ENCODE results near the gene HSPB7. TPM values are rescaled to one million over a fixed set of nuclear protein-coding genes. Genes with fewer than 3 reads are reported as not detected.
"Not testable (repeated sequence)": the region's sequence is repeated elsewhere in the genome, so short reads cannot be mapped to it uniquely, and the experiment has no call there.

The HSPB7 gene
- 7.1 and 7.9 TPM in 2 replicates for total RNA-seq (2014; rRNA removed; shearing (Covaris generic))

DNA sequence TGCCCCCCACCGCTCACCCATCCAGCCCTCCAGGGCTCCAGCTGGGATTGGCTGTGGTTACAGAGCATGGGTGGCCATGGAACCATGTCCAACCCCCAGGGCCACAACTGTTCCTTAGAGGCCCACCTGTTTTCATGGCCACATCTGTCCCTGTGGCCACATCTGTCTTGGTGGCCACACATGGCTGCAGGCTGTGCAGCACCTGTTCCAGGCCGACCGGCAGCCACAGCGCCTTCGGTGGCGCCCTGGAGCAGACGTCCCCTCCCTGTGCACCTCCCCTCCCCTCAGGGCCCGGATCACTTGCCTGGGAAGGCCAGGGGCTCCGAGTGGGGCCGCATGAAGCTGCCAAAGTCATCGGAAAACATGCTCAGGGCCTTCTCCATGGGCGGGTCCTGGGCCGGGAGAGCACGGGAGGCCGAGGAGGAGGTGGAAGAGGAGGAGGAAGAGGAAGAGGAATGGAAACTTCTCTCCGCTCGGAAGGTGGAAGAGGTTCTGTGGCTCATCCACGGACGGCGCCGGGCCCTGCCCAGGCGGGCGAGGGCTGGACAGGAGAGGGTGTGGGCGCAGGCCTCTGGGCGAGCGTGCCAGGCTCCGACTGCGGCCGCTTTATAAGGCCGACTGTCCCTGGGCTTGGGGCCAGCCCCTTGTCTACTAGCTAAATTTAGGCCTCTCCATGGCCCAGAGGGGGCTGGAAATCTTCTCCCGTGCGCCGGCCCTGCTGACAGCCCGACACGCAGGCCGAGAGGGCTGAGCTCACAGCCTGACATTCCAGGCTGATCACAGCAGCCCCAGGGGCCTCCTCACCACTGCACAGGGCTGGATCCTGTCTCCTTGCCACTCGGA lies at the start of gene HSPB7:
HSPB7 (minus strand) TSS at position 583 of the 843 bp plus-strand sequence; CDS start at position 503, 80 bp downstream.
- peak; percentile 93 for DNase-seq (ENCODE audit: low read depth)

GRCh38 chr1:16067127-16067768 lies 49.4 kb upstream of the HSPB7 start:
- no peak for DNase-seq (ENCODE audit: low read depth)

GRCh38 chr1:16066245-16066644 lies 48.4 kb upstream of the HSPB7 start:
- DNase-seq (ENCODE audit: low read depth): no peak

DNA sequence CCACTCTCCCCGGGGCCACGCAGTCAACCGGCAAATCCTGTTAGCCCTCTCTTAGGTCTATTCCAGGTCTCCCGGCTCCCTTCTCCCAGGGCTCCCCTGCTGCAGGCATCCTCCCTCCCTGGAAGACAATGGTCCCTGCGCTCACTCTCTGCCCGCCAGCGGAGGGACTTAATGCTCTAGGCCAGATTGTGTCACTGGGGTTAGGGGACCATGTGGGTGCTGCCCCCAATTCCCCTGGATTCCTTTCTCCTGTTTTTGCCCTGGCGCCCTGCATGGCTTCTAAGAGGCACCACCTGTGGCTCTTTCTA lies 47.4 kb upstream of the HSPB7 start:
- DNase-seq (ENCODE audit: low read depth): no peak

GRCh38 chr1:16064536-16065268 lies 46.9 kb upstream of the HSPB7 start:
- no peak for DNase-seq (ENCODE audit: low read depth)

DNA sequence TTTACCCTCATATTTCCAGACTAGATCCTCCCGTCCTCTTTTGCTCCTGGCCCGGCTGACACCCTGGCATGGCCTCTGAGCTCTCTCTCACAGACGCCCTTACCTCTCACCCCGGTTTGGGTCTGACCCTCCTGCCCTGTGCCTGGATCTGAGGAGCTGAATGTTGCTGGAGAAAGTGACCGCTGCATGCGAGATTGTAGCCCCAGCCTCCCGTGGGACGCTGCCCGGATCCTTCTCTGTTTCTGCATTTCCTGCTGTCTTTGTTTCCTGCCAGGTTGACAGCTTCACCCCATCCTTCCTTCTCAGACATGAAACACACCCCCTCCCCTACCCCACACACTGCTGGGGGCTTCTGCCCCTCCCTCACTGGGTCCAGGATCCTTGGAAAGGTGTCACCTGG lies 46.1 kb upstream of the HSPB7 start:
- no peak for DNase-seq (ENCODE audit: low read depth)

- no peak for DNase-seq (ENCODE audit: low read depth)
Observed at GRCh38 chr1:16063226-16063829, 45.5 kb upstream of the HSPB7 start.

- not testable (repeated sequence) for DNase-seq (ENCODE audit: low read depth)
Observed at GRCh38 chr1:16062687-16063075, 44.8 kb upstream of the HSPB7 start.

DNA sequence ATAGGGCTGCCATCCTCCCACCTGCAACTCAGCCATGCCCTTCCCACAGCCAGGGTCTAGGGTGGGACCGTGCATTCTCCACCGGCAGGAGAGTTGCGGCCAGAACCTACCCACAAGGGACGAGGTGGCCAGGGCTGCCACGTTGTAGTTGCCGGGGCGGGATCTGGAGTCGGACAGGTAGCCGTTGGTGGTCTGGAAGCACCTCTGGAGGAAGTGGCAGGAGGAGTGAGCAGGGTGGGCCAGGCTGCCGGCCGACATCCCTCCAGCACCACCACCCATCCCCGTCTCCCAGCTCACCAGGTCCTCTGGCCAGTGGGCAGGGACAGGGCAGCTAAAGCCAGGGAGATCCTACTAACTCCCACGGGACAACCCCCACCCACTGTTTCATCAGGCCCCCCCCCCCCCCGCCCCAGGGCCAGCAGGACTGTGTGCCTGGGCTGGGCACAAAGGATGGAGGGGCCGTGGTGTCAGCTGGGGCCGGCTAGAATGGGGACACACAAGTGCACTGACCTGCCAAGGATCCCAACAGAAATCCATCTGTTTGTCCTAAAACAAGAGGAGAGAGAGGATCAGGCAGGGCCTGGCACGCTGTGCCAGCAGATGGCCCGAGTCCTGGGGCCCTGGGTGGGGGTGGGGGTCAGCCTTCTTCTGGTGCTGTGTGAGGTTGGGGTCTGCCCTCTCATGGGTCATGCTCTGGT lies 44.3 kb upstream of the HSPB7 start:
- DNase-seq (ENCODE audit: low read depth): not testable (repeated sequence)

- DNase-seq (ENCODE audit: low read depth): no peak
Observed at GRCh38 chr1:16061266-16061665, 43.4 kb upstream of the HSPB7 start.

DNA sequence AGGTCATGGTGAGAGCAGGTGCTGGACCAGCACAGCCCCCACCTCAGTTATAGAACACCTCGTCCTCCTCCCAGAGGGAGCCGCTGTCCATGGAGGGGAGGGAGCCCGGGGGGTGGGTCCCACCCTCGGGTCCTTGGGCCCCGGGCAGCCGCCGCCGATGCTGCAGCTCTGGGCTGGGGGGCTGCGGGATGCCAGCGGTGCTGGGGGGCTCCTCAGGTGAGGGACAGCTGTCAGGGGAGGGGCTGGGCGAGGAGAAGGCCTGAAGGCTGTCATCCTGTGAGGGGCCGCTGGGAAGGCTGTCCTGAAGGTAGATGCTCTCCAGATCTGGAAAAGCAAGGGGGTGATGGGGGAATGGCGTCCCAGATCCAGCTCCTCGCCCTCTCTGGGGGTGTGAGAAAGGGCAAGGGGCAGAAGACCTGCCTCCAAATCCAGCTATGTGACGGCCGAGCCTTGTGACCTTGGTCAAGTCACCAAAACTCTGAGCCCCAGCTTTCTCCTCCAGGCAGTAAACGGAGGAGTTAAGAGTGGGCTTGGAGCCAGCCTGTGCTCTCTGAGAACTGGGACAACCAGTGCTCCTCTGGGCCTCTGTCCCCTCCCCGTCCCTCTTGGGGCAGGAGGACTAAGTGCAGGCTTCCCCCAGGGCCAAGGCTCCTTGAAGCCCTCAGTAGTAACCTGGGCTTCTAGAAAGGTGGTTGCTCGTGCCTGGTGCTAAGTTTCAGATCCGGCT lies 40.7 kb upstream of the HSPB7 start:
- not testable (repeated sequence) for DNase-seq (ENCODE audit: low read depth)

GRCh38 chr1:16057314-16057915 lies 39.6 kb upstream of the HSPB7 start:
- DNase-seq (ENCODE audit: low read depth): not testable (repeated sequence)

DNA sequence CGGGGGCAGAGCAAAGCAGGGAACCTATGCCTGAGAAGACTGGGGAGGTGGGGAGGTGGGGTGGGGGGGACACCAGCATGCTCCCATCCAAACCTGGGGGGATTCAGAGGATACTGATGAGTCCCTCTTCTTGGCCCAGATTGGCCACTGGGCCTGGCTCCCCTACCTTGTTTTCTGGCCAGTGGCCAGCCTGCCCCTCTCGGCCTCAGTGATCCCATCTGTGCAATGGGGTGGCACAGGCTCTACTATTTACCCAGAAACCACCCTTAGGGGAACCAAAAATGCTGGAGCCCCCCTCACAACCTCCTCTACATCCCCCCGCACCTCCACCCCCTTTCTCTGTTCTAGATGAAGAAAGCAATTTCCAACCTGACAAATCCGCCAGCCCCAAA lies 38.7 kb upstream of the HSPB7 start:
- DNase-seq (ENCODE audit: low read depth): not testable (repeated sequence)

- peak; percentile 62 for DNase-seq (ENCODE audit: low read depth)
Observed at GRCh38 chr1:16055613-16056520, 38.0 kb upstream of the HSPB7 start.

DNA sequence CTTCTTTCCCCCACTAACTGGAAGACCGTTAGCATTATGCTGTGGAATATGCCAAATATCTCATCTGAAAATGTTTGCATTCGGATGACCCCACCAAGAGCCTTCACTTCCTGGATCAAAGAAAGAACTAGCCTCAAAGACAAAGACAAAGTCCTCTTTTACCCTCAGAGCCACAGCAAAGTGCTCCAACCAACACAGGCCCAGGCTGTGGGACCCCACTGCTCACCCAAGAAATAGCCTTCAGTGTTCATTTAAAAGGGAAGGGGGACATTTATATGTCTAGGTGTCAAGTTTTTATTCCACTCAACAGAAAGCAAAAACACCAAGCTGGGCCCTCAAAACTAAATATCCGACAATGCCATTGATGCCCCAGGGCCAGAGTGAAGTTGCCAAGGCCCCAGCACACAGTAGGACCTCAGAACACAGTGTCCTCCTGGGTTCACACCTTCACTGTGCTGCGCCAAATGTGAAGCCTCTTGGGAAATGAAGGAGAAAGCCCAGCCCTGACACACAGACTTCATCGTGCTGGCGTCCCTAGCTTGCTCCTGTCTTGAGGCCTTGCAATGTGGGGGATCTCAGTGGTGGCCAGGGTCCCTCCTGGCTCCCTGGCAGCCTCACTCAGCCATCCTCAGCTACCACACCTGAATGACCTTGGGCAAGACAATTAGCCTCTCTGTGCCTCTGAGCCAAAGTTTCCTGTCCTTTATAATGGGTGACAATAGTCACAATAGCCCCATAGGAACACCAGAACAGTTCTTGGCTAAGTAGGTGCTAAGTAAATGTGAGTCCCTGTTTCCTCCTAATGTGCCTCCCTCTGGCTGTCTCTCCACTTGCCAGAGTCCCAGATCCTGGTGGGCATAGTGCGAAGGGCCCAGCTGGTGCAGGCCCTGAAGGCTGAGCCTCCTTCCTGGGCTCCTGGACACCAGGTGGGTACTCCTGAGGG lies 37.0 kb upstream of the HSPB7 start:
- DNase-seq (ENCODE audit: low read depth): no peak

GRCh38 chr1:16053781-16054502 lies 36.1 kb upstream of the HSPB7 start:
- DNase-seq (ENCODE audit: low read depth): no peak

GRCh38 chr1:16051949-16052348 lies 34.1 kb upstream of the HSPB7 start:
- not testable (repeated sequence) for DNase-seq (ENCODE audit: low read depth)

GRCh38 chr1:16051039-16051438 lies 33.2 kb upstream of the HSPB7 start:
- DNase-seq (ENCODE audit: low read depth): no peak
